IMR-90 (cell line): ENCODE data around the gene CNTNAP3. TPM values are rescaled to one million over a fixed set of nuclear protein-coding genes. Genes with fewer than 3 reads are reported as not detected.
"Not testable (repeated sequence)": the region's sequence is repeated elsewhere in the genome, so short reads cannot be mapped to it uniquely, and the experiment has no call there.

Experiments used
- ATAC-seq: fragments of 200-7000 bp; cut with Tn5 transposase; 2 replicates; pipeline ENCODE4 v1.9.1; 2020; ENCODE audit warnings: low read depth, mild to moderate bottlenecking, moderate library complexity
- BruUV-seq: library from RNA; stranded (reverse); fragments of 400-500 nt; replicated peaks from 2 replicates; lab custom pipeline; 2021; lab: Mats Ljungman, UMichigan
- CTCF ChIA-PET: fragments of 300-600 bp; formaldehyde crosslinking; extraction: SDS; loops from one replicate; lab custom pipeline; 2021; ENCODE audit warnings: antibody characterized with exemption; lab: Yijun Ruan, JAX
- POLR2A ChIA-PET: fragments of 300-600 bp; sonication (Branson Sonifier 250); formaldehyde crosslinking; loops from one replicate; lab custom pipeline; 2022; ENCODE audit warnings: antibody characterized with exemption; ENCODE audit not compliant: unreplicated experiment; lab: Charles Lee
- DNase-seq: peaks from one replicate; pipeline ENCODE4 v3.0.0; 2013
- H2AFZ ChIP-seq: replicated peaks from 2 replicates; pipeline ENCODE3; 2013; ENCODE audit warnings: low read length, mild to moderate bottlenecking; ENCODE audit not compliant: poor library complexity
- H2AK5ac ChIP-seq: 2 replicates; pipeline ENCODE4 v1.6.1; 2013; ENCODE audit warnings: low read depth, low read length, inconsistent platforms
- H2AK9ac ChIP-seq: replicated peaks from 2 replicates; pipeline ENCODE3; 2013; ENCODE audit warnings: mild to moderate bottlenecking, low read depth, low read length, moderate library complexity; ENCODE audit not compliant: poor library complexity
- H2BK120ac ChIP-seq: 2 replicates; pipeline ENCODE4 v1.6.1; 2013; ENCODE audit warnings: low read depth, low read length, inconsistent platforms
- H2BK15ac ChIP-seq: 3 replicates; pipeline ENCODE4 v1.6.1; 2013; ENCODE audit warnings: low read depth, low read length, inconsistent platforms
- H2BK20ac ChIP-seq: 2 replicates; pipeline ENCODE4 v1.6.1; 2013; ENCODE audit warnings: low read depth, mild to moderate bottlenecking, inconsistent platforms, low read length, moderate library complexity
- H2BK5ac ChIP-seq: 2 replicates; pipeline ENCODE4 v1.6.1; 2013; ENCODE audit warnings: mild to moderate bottlenecking, low read depth, low read length, inconsistent platforms; ENCODE audit not compliant: poor library complexity, severe bottlenecking
- H3K14ac ChIP-seq: replicated peaks from 2 replicates; pipeline ENCODE4 v1.6.1; 2013; ENCODE audit warnings: low read depth, low read length, inconsistent platforms
- H3K18ac ChIP-seq: 2 replicates; pipeline ENCODE4 v1.6.1; 2013; ENCODE audit warnings: low read depth, low read length, control low read depth
- H3K23ac ChIP-seq: 2 replicates; pipeline ENCODE4 v1.6.1; 2013; ENCODE audit warnings: low read depth, low read length, inconsistent platforms
- H3K27ac ChIP-seq: 2 replicates; pipeline ENCODE4 v1.5.1; 2013; ENCODE audit warnings: mild to moderate bottlenecking, control low read depth, low read length; ENCODE audit not compliant: insufficient read depth
- H3K27me3 ChIP-seq: 2 replicates; pipeline ENCODE4 v1.6.1; 2013; ENCODE audit warnings: low read length; ENCODE audit not compliant: control insufficient read depth, insufficient read depth
- H3K36me3 ChIP-seq: 2 replicates; pipeline ENCODE4 v1.6.1; 2013; ENCODE audit warnings: low read length, mixed read lengths; ENCODE audit not compliant: control insufficient read depth, insufficient read depth
- H3K4ac ChIP-seq: 2 replicates; pipeline ENCODE4 v1.6.1; 2013; ENCODE audit warnings: low read depth, low read length, inconsistent platforms
- H3K4me1 ChIP-seq: 2 replicates; pipeline ENCODE4 v1.6.1; 2013; ENCODE audit warnings: low read length, mixed read lengths; ENCODE audit not compliant: control insufficient read depth, insufficient read depth
- H3K4me2 ChIP-seq: 2 replicates; pipeline ENCODE4 v1.6.1; 2013; ENCODE audit warnings: low read depth, mild to moderate bottlenecking, control low read depth, low read length, moderate library complexity
- H3K4me3 ChIP-seq: 2 replicates; pipeline ENCODE4 v1.5.1; 2013; ENCODE audit warnings: low read depth, mild to moderate bottlenecking, control low read depth, low read length, moderate library complexity; ENCODE audit not compliant: insufficient read depth
- H3K56ac ChIP-seq: 2 replicates; pipeline ENCODE4 v1.6.1; 2013; ENCODE audit warnings: low read length, inconsistent platforms; ENCODE audit not compliant: insufficient read depth; ENCODE audit errors: extremely low read depth
- H3K79me1 ChIP-seq, 2 experiments: 2 replicates each; pipeline ENCODE4 v1.6.1; 2013; ENCODE audit warnings: low read length in 2 of 2, inconsistent platforms in 1 of 2, low read depth in 1 of 2
- H3K9ac ChIP-seq: 2 replicates; pipeline ENCODE4 v1.6.1; 2013; ENCODE audit warnings: low read depth, low read length, control low read depth
- H3K9me1 ChIP-seq: 2 replicates; pipeline ENCODE4 v1.6.1; 2013; ENCODE audit warnings: low read length, inconsistent platforms; ENCODE audit not compliant: insufficient read depth
- H3K9me3 ChIP-seq: 2 replicates; pipeline ENCODE4 v1.6.1; 2013; ENCODE audit warnings: low read length; ENCODE audit not compliant: control insufficient read depth, insufficient read depth
- H4K20me1 ChIP-seq: 2 replicates; pipeline ENCODE4 v1.6.1; 2013; ENCODE audit warnings: low read length, inconsistent platforms; ENCODE audit not compliant: insufficient read depth
- H4K5ac ChIP-seq: 2 replicates; pipeline ENCODE4 v1.6.1; 2013; ENCODE audit warnings: mild to moderate bottlenecking, low read depth, low read length, control low read depth
- H4K8ac ChIP-seq, 2 experiments: 2 replicates each; pipeline ENCODE4 v1.6.1; 2013; ENCODE audit warnings: low read depth in 2 of 2, low read length in 2 of 2, control low read depth in 1 of 2, inconsistent platforms in 1 of 2
- H4K91ac ChIP-seq: 2 replicates; pipeline ENCODE4 v1.6.1; 2013; ENCODE audit warnings: low read depth, low read length, inconsistent platforms; ENCODE audit not compliant: insufficient read depth
- WGBS, 2 experiments: methylation state at CpG; one replicate each; pipeline versions ENCODE4 v1.1.5 to v1.1.7; 2013; ENCODE audit warnings: missing lambda C conversion rate in 2 of 2; ENCODE audit not compliant: insufficient read length in 1 of 2; ENCODE audit errors: extremely low coverage in 2 of 2; 5-methylcytosine and 5-hydroxymethylcytosine counted together
- dilution Hi-C: fragments of 300-500 bp; cut with HindIII; formaldehyde crosslinking; loops from one replicate; pipeline ENCODE4 v1.14.3; 2018; ENCODE audit warnings: low sequenced_read_pairs; ENCODE audit not compliant: unreplicated experiment
- in situ Hi-C: fragments of 300-500 bp; cut with MboI; formaldehyde crosslinking; loops from 3 replicates; pipeline ENCODE4 v1.14.3; 2019; ENCODE audit warnings: low sequenced_read_pairs, inconsistent platforms, mixed read lengths
- intact Hi-C: fragments of 100-400 bp; cut with micrococcal nuclease; formaldehyde crosslinking; loops from 2 replicates; pipeline ENCODE4 v1.10.0; 2022
- microRNA-seq, 2 experiments: library from miRNA; stranded (forward) in 1 of 2; unstranded in 1 of 2; fragments of 10-50 nt in 1 of 2; fragments of <30 nt in 1 of 2; gene quantifications in 1 of 2; microRNA quantifications in 1 of 2; one replicate each; pipeline versions ENCODE3 to v1.1.0; 2013 to 2020; ENCODE audit not compliant: insufficient read depth in 1 of 2, insufficient read length in 1 of 2, unreplicated experiment in 1 of 2
- polyA plus RNA-seq, 3 experiments: library from polyadenylated mRNA; depleted of rRNA; stranded (reverse); fragments of >200 nt; gene quantifications; 2 replicates each; pipeline ENCODE4 v1.2.3, GENCODE V29; 2012; ENCODE audit warnings: low replicate concordance in 1 of 3
- small RNA-seq, 5 experiments: library from RNA; depleted of rRNA; stranded (forward); fragments of <200 nt; gene quantifications; one replicate each; pipeline ENCODE3, GENCODE V24; 2012
- total RNA-seq: library from RNA; depleted of rRNA; stranded (reverse); fragments of >200 nt; gene quantifications from 2 replicates; pipeline ENCODE4 v1.2.3, GENCODE V29; 2012; rRNA removed

Gene CNTNAP3
- total and polyA plus RNA-seq, 2 of the 4 experiments (the other 2 are of a cell fraction), result 0.90 to 1.2 TPM

- not testable (repeated sequence) for H3K27me3 ChIP-seq
Observed at GRCh38 chr9:39025911-39026588, 261.9 kb downstream of the CNTNAP3 start.

More at GRCh38 chr9:39025911-39026588, 261.9 kb downstream of the CNTNAP3 start:
- WGBS, 2 experiments, result 33% methylated on average over 1 of the region's 4 CpGs; no CpG with 5 or more reads in 1 of the 2 experiments
- H3K18ac ChIP-seq, H3K9ac ChIP-seq, H3K36me3 ChIP-seq, H2BK120ac ChIP-seq, H3K14ac ChIP-seq, H4K5ac ChIP-seq, H3K4me2 ChIP-seq, CTCF ChIA-PET, H2BK5ac ChIP-seq, H3K4me1 ChIP-seq, in situ Hi-C loops, H3K9me1 ChIP-seq, H4K8ac ChIP-seq, H2AK9ac ChIP-seq, H4K20me1 ChIP-seq, H2AK5ac ChIP-seq, H3K56ac ChIP-seq, H2BK20ac ChIP-seq, H3K9me3 ChIP-seq, POLR2A ChIA-PET, dilution Hi-C loops, H2AFZ ChIP-seq, H3K4ac ChIP-seq, H3K27ac ChIP-seq, H2BK15ac ChIP-seq, DNase-seq, H3K79me1 ChIP-seq, intact Hi-C loops, H4K91ac ChIP-seq, ATAC-seq, H3K4me3 ChIP-seq, BruUV-seq, H3K23ac ChIP-seq: not testable (repeated sequence)

Small RNA genes lying within 50 kb of the gene (microRNA-seq; reads per million reads assigned to microRNA genes)
- gene RN7SL640P (ENCODE audit: insufficient read depth, insufficient read length), result not detected

Small RNA genes lying within 50 kb of the gene (small RNA-seq; reads per million reads assigned to genes)
- gene RN7SL640P, result 0 reads per million in 5 experiments

Other genes with a start within 250 kb of the CNTNAP3 start
- gene SPATA31A1, start 67.5 kb upstream of the CNTNAP3 start, total RNA-seq, result not detected in 2 replicates
- gene SPATA31A1, start 67.5 kb upstream of the CNTNAP3 start, polyA plus RNA-seq (2012; rRNA removed), result not detected in 2 replicates